RWPE1 (cell line): ENCODE results near the gene ABCD1.
"Not testable (repeated sequence)": the region's sequence is repeated elsewhere in the genome, so short reads cannot be mapped to it uniquely, and the experiment has no call there.

Experiments used
- CTCF ChIA-PET: fragments of 350-600 bp; sonication (Branson Sonifier 250); formaldehyde crosslinking; extraction: SDS; loops from one replicate; lab custom pipeline; 2021; lab: Yijun Ruan, JAX
- POLR2A ChIA-PET: fragments of 400-600 bp; formaldehyde crosslinking; extraction: SDS; loops from one replicate; lab custom pipeline; 2020; ENCODE audit warnings: antibody characterized with exemption; ENCODE audit not compliant: low non-redundant PET; lab: Yijun Ruan, JAX
- DNase-seq: peaks from one replicate; pipeline ENCODE4 v3.0.0; 2012; ENCODE audit warnings: low spot score
- H3K27ac ChIP-seq: fragments of 450-650 bp; 2 replicates; pipeline ENCODE4 v1.5.1; 2017
- CTCF ChIP-seq: fragments of 450-650 bp; conservative IDR thresholded peaks from 2 replicates; pipeline ENCODE4 v1.5.1; 2017; ENCODE audit warnings: low read depth, mild to moderate bottlenecking

ABCD1 gene

GRCh38 chrX:153701706-153702105, 22.9 kb upstream of the ABCD1 start:
- DNase-seq: no peak
- TF ChIP-seq CTCF: no peak
- CTCF ChIA-PET: no interaction called here
- H3K27ac ChIP-seq: no peak overlapping the region
- POLR2A ChIA-PET: no interaction called here

GRCh38 chrX:153702336-153703035, 22.2 kb upstream of the ABCD1 start:
- TF ChIP-seq CTCF: no peak
- H3K27ac ChIP-seq: peak overlapping the region; percentile 79
- ChIA-PET CTCF (no interaction called here), POLR2A (no interaction called here)
- no peak for DNase-seq

GRCh38 chrX:153703036-153703370, 21.7 kb upstream of the ABCD1 start:
- POLR2A ChIA-PET: no interaction called here

GRCh38 chrX:153704021-153704526, 20.6 kb upstream of the ABCD1 start:
- no peak for DNase-seq
- H3K27ac ChIP-seq: peak overlapping the region; percentile 79
- CTCF ChIA-PET: no interaction called here
- POLR2A ChIA-PET: no interaction called here
- TF ChIP-seq CTCF: no peak

More at GRCh38 chrX:153703036-153703370, 21.7 kb upstream of the ABCD1 start:
- no peak for DNase-seq
- CTCF ChIA-PET: no interaction called here
- no peak for TF ChIP-seq CTCF
- H3K27ac ChIP-seq: peak overlapping the region; percentile 79

- POLR2A ChIA-PET, DNase-seq: not testable (repeated sequence)
- peak overlapping the region; percentile 79 for H3K27ac ChIP-seq
- CTCF ChIA-PET: interaction anchor here (0.7 kb wide), 1 partner anchor 36 kb away, joined by 5 read pairs; no protein-coding TSS in a partner anchor
Observed at GRCh38 chrX:153704631-153705402, 19.8 kb upstream of the ABCD1 start.

- H3K27ac ChIP-seq: peak overlapping the region; percentile 79
- DNase-seq, POLR2A ChIA-PET: not testable (repeated sequence)
- CTCF ChIA-PET: interaction anchor here (0.7 kb wide), 1 partner anchor 37 kb away, joined by 5 read pairs; no protein-coding TSS in a partner anchor
Observed at GRCh38 chrX:153705403-153706060, 19.1 kb upstream of the ABCD1 start.

- no peak for DNase-seq
- no peak overlapping the region for H3K27ac ChIP-seq
- ChIA-PET POLR2A (no interaction called here), CTCF (no interaction called here)
- no peak for TF ChIP-seq CTCF
Observed at GRCh38 chrX:153706799-153707198, 17.9 kb upstream of the ABCD1 start.
